GM23338 (cell line): ENCODE results near the gene C22orf23. TPM values are rescaled to one million over a fixed set of nuclear protein-coding genes. Genes with fewer than 3 reads are reported as not detected.
A peak's percentile ranks its signal among the peaks of the same experiment; 100 is the strongest.

ENCODE experiments used
- ATAC-seq: fragments of 200-7000 bp; cut with Tn5 transposase; 3 replicates; pipeline ENCODE4 v1.9.1; 2020
- DNase-seq: peaks from one replicate; pipeline ENCODE4 v3.0.0-alpha.2; 2015; ENCODE audit warnings: low spot score
- H2AFZ ChIP-seq: fragments of 200-600 bp; sonication (generic); 2 replicates; pipeline ENCODE4 v1.8.0; 2016; ENCODE audit warnings: antibody characterized with exemption, mild to moderate bottlenecking, moderate library complexity
- H3F3A ChIP-seq: fragments of 200-600 bp; sonication (generic); replicated peaks from 2 replicates; pipeline ENCODE4 v1.8.0; 2017; ENCODE audit warnings: antibody characterized with exemption, mixed run types, low read depth
- H3K27ac ChIP-seq: fragments of 200-600 bp; sonication (generic); 2 replicates; pipeline ENCODE4 v1.6.1; 2016; ENCODE audit warnings: low read depth
- H3K27me3 ChIP-seq: fragments of 200-600 bp; sonication (generic); 2 replicates; pipeline ENCODE4 v1.8.0; 2016; ENCODE audit warnings: mild to moderate bottlenecking, mixed run types, moderate library complexity; ENCODE audit not compliant: insufficient read depth
- H3K36me3 ChIP-seq: fragments of 200-600 bp; sonication (generic); 2 replicates; pipeline ENCODE4 v1.8.0; 2016; ENCODE audit warnings: mild to moderate bottlenecking; ENCODE audit not compliant: insufficient read depth
- H3K4me1 ChIP-seq: fragments of 200-600 bp; sonication (generic); 2 replicates; pipeline ENCODE4 v1.8.0; 2016; ENCODE audit warnings: mild to moderate bottlenecking, moderate library complexity; ENCODE audit not compliant: insufficient read depth
- H3K4me2 ChIP-seq: fragments of 200-600 bp; sonication (generic); 2 replicates; pipeline ENCODE4 v1.7.1; 2017; ENCODE audit warnings: mixed run types
- H3K4me3 ChIP-seq: fragments of 200-600 bp; sonication (generic); 2 replicates; pipeline ENCODE4 v1.6.1; 2016; ENCODE audit warnings: mixed run types
- H3K79me2 ChIP-seq: fragments of 200-600 bp; sonication (generic); replicated peaks from 2 replicates; pipeline ENCODE4 v1.8.0; 2017; ENCODE audit warnings: mild to moderate bottlenecking; ENCODE audit not compliant: insufficient read depth
- H3K9me2 ChIP-seq: fragments of 200-600 bp; sonication (generic); 2 replicates; pipeline ENCODE4 v1.8.0; 2017; ENCODE audit not compliant: insufficient read depth
- H4K20me1 ChIP-seq: fragments of 200-600 bp; sonication (generic); replicated peaks from 2 replicates; pipeline ENCODE4 v1.8.0; 2017; ENCODE audit warnings: mild to moderate bottlenecking; ENCODE audit not compliant: insufficient read depth
- H3K27ac Mint-ChIP-seq: 2 replicates; pipeline ENCODE4 v1.8.0; 2020; ENCODE audit warnings: inconsistent platforms, mild to moderate bottlenecking, moderate library complexity, mixed read lengths
- H3K27me3 Mint-ChIP-seq: 3 replicates; pipeline ENCODE4 v1.8.0; 2022; ENCODE audit warnings: low read depth, mild to moderate bottlenecking, moderate library complexity, mixed read lengths, inconsistent platforms; ENCODE audit not compliant: insufficient read depth, poor library complexity
- H3K36me3 Mint-ChIP-seq: 3 replicates; pipeline ENCODE4 v1.8.0; 2021; ENCODE audit warnings: low read depth, mild to moderate bottlenecking, inconsistent platforms, moderate library complexity, mixed read lengths
- H3K4me1 Mint-ChIP-seq: 3 replicates; pipeline ENCODE4 v1.8.0; 2020; ENCODE audit warnings: mild to moderate bottlenecking, inconsistent platforms, mixed read lengths
- H3K4me3 Mint-ChIP-seq: 3 replicates; pipeline ENCODE4 v1.8.0; 2021; ENCODE audit warnings: moderate library complexity, mild to moderate bottlenecking, inconsistent platforms, mixed read lengths
- H3K9me3 Mint-ChIP-seq: 3 replicates; pipeline ENCODE4 v1.8.0; 2020; ENCODE audit warnings: moderate library complexity, mild to moderate bottlenecking, inconsistent platforms, mixed read lengths
- CREB1 ChIP-seq: fragments of 250-450 bp; sonication (Bioruptor Pico); IDR thresholded peaks from 2 replicates; pipeline ENCODE4 v1.5.0; 2020; ENCODE audit warnings: low read depth, mild to moderate bottlenecking, moderate library complexity
- NANOG ChIP-seq: IDR thresholded peaks from 2 replicates; pipeline ENCODE4 v1.6.1; 2016; ENCODE audit warnings: antibody characterized with exemption, borderline replicate concordance
- POLR2AphosphoS5 ChIP-seq: IDR thresholded peaks from 2 replicates; pipeline ENCODE4 v1.6.1; 2016; ENCODE audit warnings: antibody characterized with exemption, low read depth
- STAT1 ChIP-seq: IDR thresholded peaks from one replicate; pipeline ENCODE4 v1.6.1; 2016; ENCODE audit warnings: antibody characterized with exemption; ENCODE audit not compliant: unreplicated experiment
- ZNF331 ChIP-seq: fragments of 250-450 bp; sonication (Bioruptor Pico); IDR thresholded peaks from 2 replicates; pipeline ENCODE4 v1.5.0; 2020; ENCODE audit warnings: low read depth, mild to moderate bottlenecking, moderate library complexity
- polyA plus RNA-seq: library from polyadenylated mRNA; unstranded; fragments of >200 nt; fragmentation: Nextera tagmentation; extraction: Ambion mirVana; gene quantifications from 2 replicates; pipeline ENCODE4 v1.2.1, GENCODE V29; 2016
- total RNA-seq: library from RNA; depleted of rRNA; stranded (reverse); fragments of >200 nt; shearing (Covaris generic); gene quantifications from 2 replicates; pipeline ENCODE4 v1.2.3, GENCODE V29; 2014
- TF ChIP-seq, protein P1 (sequence below), 2 experiments: fragments of 200-600 bp in 1 of 2; sonication (generic) in 1 of 2; conservative IDR thresholded peaks; 2 replicates each; pipeline versions ENCODE4 v1.5.1 to v1.6.1; 2016 to 2017; ENCODE audit warnings: antibody characterized with exemption in 2 of 2, low read depth in 2 of 2, mild to moderate bottlenecking in 2 of 2, moderate library complexity in 1 of 2
- TF ChIP-seq, protein P2 (sequence below): IDR thresholded peaks from one replicate; pipeline ENCODE4 v1.6.1; 2018; ENCODE audit warnings: antibody characterized with exemption; ENCODE audit not compliant: unreplicated experiment
- TF ChIP-seq, protein P3 (sequence below): IDR thresholded peaks from 2 replicates; pipeline ENCODE4 v1.6.1; 2016; ENCODE audit warnings: antibody characterized with exemption

The C22orf23 gene
- total and polyA plus RNA-seq, 2 experiments from 2014 or later = 0.38 TPM; not detected in 1

DNA sequence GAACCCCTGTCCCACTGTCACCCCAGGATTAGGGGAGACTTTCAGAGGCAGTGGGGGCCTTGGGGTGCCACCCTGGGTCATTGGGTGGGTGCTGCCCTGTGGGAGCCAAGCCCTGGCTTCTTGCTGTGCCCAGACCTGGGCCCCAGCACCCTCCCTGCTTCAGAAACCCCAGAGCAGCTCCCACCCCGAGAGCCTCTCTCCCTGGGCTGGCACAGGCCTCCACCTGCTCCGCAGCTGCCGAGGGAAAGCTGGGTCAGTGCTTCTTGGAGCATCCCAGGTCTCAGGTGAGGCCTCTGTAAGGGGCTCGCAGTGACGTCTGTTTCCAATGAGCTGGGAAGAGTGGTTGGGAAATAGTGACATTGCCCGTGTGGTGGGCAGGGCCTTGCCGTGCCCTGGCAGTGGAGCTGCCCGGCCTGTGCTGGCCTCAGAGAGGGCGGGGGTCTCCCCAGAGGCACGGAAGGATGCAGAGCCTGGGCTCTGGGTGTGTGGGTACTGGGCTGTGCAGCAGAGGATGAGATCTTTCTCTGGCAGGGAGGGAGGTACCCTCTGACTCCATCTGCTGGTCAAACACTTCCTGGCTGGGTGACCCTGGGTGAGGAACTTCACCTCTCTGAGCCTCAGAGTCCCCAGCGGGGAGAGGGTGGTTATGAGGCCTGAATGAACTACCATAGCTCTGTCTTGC lies 23.0 kb downstream of the C22orf23 start:
- H3K4me2 ChIP-seq = no peak overlapping the region
- peak; percentile 61 for DNase-seq
- H3K79me2 ChIP-seq = no peaks in the 10 kb centered on the region
- H4K20me1 ChIP-seq = no peaks in the 10 kb centered on the region; the same call in 1 of the 2 replicates
- H3K27ac Mint-ChIP-seq = peak overlapping the region; percentile 82; the same call in 1 of the 2 replicates
- H3K9me3 Mint-ChIP-seq = no peaks in the 10 kb centered on the region
- no peaks in the 10 kb centered on the region for H3K27me3 ChIP-seq
- H3K4me1 ChIP-seq = no peaks in the 10 kb centered on the region
- H3K4me3 ChIP-seq = no peak overlapping the region
- H2AFZ ChIP-seq = no peak overlapping the region
- no peaks in the 10 kb centered on the region for H3K9me2 ChIP-seq
- TF ChIP-seq, protein P1, sequence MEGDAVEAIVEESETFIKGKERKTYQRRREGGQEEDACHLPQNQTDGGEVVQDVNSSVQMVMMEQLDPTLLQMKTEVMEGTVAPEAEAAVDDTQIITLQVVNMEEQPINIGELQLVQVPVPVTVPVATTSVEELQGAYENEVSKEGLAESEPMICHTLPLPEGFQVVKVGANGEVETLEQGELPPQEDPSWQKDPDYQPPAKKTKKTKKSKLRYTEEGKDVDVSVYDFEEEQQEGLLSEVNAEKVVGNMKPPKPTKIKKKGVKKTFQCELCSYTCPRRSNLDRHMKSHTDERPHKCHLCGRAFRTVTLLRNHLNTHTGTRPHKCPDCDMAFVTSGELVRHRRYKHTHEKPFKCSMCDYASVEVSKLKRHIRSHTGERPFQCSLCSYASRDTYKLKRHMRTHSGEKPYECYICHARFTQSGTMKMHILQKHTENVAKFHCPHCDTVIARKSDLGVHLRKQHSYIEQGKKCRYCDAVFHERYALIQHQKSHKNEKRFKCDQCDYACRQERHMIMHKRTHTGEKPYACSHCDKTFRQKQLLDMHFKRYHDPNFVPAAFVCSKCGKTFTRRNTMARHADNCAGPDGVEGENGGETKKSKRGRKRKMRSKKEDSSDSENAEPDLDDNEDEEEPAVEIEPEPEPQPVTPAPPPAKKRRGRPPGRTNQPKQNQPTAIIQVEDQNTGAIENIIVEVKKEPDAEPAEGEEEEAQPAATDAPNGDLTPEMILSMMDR (conservative IDR thresholded peaks at IDR 0.05; ENCODE audit: low read depth in 2 of 2) = peak; percentile 38 to 69
- TF ChIP-seq, protein P2, sequence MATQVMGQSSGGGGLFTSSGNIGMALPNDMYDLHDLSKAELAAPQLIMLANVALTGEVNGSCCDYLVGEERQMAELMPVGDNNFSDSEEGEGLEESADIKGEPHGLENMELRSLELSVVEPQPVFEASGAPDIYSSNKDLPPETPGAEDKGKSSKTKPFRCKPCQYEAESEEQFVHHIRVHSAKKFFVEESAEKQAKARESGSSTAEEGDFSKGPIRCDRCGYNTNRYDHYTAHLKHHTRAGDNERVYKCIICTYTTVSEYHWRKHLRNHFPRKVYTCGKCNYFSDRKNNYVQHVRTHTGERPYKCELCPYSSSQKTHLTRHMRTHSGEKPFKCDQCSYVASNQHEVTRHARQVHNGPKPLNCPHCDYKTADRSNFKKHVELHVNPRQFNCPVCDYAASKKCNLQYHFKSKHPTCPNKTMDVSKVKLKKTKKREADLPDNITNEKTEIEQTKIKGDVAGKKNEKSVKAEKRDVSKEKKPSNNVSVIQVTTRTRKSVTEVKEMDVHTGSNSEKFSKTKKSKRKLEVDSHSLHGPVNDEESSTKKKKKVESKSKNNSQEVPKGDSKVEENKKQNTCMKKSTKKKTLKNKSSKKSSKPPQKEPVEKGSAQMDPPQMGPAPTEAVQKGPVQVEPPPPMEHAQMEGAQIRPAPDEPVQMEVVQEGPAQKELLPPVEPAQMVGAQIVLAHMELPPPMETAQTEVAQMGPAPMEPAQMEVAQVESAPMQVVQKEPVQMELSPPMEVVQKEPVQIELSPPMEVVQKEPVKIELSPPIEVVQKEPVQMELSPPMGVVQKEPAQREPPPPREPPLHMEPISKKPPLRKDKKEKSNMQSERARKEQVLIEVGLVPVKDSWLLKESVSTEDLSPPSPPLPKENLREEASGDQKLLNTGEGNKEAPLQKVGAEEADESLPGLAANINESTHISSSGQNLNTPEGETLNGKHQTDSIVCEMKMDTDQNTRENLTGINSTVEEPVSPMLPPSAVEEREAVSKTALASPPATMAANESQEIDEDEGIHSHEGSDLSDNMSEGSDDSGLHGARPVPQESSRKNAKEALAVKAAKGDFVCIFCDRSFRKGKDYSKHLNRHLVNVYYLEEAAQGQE = no peak
- TF ChIP-seq, protein P3, sequence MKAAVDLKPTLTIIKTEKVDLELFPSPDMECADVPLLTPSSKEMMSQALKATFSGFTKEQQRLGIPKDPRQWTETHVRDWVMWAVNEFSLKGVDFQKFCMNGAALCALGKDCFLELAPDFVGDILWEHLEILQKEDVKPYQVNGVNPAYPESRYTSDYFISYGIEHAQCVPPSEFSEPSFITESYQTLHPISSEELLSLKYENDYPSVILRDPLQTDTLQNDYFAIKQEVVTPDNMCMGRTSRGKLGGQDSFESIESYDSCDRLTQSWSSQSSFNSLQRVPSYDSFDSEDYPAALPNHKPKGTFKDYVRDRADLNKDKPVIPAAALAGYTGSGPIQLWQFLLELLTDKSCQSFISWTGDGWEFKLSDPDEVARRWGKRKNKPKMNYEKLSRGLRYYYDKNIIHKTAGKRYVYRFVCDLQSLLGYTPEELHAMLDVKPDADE = no peak
- H3K27ac ChIP-seq = 0 out of 2 replicates have a peak overlapping the region, but pooled peaks have one; percentile 45
- no peaks in the 10 kb centered on the region for H3K36me3 ChIP-seq
- 0 out of 2 replicates have a peak, but pooled peaks cover 7% of the 10 kb centered on the region for H3F3A ChIP-seq
- H3K36me3 Mint-ChIP-seq = peaks cover 12% of the 10 kb centered on the region
- H3K27me3 Mint-ChIP-seq = peaks cover 6% of the 10 kb centered on the region
- peak; percentile 50 for ATAC-seq
- H3K4me1 Mint-ChIP-seq = peaks cover 9% of the 10 kb centered on the region
- H3K4me3 Mint-ChIP-seq = no peak overlapping the region

DNA sequence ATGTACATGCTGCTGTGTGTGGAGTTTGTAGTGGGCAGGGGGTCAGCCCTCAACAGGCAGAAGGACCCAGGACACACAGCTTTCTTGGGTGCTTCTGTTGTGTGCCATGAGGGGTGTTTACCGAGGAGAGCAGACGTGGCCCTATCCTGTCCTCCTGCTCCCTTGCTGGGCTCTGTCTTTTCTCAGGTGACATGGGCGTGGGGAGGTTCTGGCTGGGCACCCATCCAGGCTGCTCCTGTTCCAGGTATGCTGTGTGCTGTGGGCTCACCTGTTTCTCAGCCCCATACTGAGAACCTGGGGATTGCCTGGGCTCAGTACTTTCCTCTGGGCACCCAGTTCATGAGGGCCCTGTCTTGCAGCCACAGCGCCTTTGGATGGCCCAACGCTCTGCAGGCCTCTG lies 24.0 kb downstream of the C22orf23 start:
- H3K4me3 ChIP-seq = no peak overlapping the region
- no peaks in the 10 kb centered on the region for H3K79me2 ChIP-seq
- Mint-ChIP-seq H3K4me1 (peaks cover 9% of the 10 kb centered on the region), H3K36me3 (peaks cover 12% of the 10 kb centered on the region), H3K27ac (no peak overlapping the region), H3K4me3 (no peak overlapping the region), H3K9me3 (no peaks in the 10 kb centered on the region), H3K27me3 (peaks cover 6% of the 10 kb centered on the region)
- no peaks in the 10 kb centered on the region; the same call in 1 of the 2 replicates for H4K20me1 ChIP-seq
- 0 out of 2 replicates have a peak, but pooled peaks cover 7% of the 10 kb centered on the region for H3F3A ChIP-seq
- H3K27me3 ChIP-seq = no peaks in the 10 kb centered on the region
- no peaks in the 10 kb centered on the region for H3K9me2 ChIP-seq
- no peaks in the 10 kb centered on the region for H3K4me1 ChIP-seq
- DNase-seq = no peak
- no peaks in the 10 kb centered on the region for H3K36me3 ChIP-seq
- no peak for TF ChIP-seq POLR2AphosphoS5
- TF ChIP-seq, protein P1 (conservative IDR thresholded peaks at IDR 0.05; ENCODE audit: low read depth in 2 of 2) = no peak
- TF ChIP-seq CREB1 (CRISPR knock-in tag) = no peak
- TF ChIP-seq ZNF331 (CRISPR knock-in tag) = no peak
- TF ChIP-seq NANOG = no peak
- TF ChIP-seq STAT1 = no peak
- H2AFZ ChIP-seq = no peak overlapping the region
- H3K4me2 ChIP-seq = no peak overlapping the region
- H3K27ac ChIP-seq = no peak overlapping the region
- ATAC-seq = no peak
